CD14-positive monocyte (primary cell): ENCODE data around the gene BDNF. TPM values are rescaled to one million over a fixed set of nuclear protein-coding genes. Genes with fewer than 3 reads are reported as not detected.

Experiments used
- DNase-seq, 3 donors: peaks; one replicate each; pipeline ENCODE4 v3.0.0-alpha.2; 2011 to 2022
- H2AFZ ChIP-seq: 2 replicates; pipeline ENCODE4 v1.6.0; 2012; ENCODE audit warnings: mild to moderate bottlenecking, low read depth, low read length, inconsistent platforms; ENCODE audit not compliant: insufficient read depth, poor library complexity, severe bottlenecking
- H3K27ac ChIP-seq, 2 donors: 1 replicate in 1 of 2; 2 replicates in 1 of 2; pipeline ENCODE4 v1.5.1; 2012 to 2013; ENCODE audit warnings: low read length in 2 of 2, control low read depth in 1 of 2, inconsistent platforms in 1 of 2, low read depth in 1 of 2, mild to moderate bottlenecking in 1 of 2
- H3K27me3 ChIP-seq, 2 donors: one replicate each; pipeline versions ENCODE4 v1.6.0 to v1.6.1; 2011 to 2013; ENCODE audit warnings: low read length in 2 of 2; ENCODE audit not compliant: control insufficient read depth in 2 of 2, insufficient read depth in 2 of 2
- H3K36me3 ChIP-seq, 2 donors: replicated peaks in 1 of 2; 1 replicate in 1 of 2; 2 replicates in 1 of 2; pipeline versions ENCODE4 v1.5.1 to v1.6.1; 2012 to 2013; ENCODE audit warnings: low read length in 2 of 2, control low read depth in 1 of 2, inconsistent platforms in 1 of 2, mild to moderate bottlenecking in 1 of 2; ENCODE audit not compliant: insufficient read depth in 2 of 2, control insufficient read depth in 1 of 2
- H3K4me1 ChIP-seq, 2 donors: 1 replicate in 1 of 2; 2 replicates in 1 of 2; pipeline versions ENCODE4 v1.5.1 to v1.6.1; 2012 to 2013; ENCODE audit warnings: low read length in 2 of 2, control low read depth in 1 of 2, inconsistent platforms in 1 of 2, mild to moderate bottlenecking in 1 of 2, moderate library complexity in 1 of 2; ENCODE audit not compliant: insufficient read depth in 2 of 2, control insufficient read depth in 1 of 2
- H3K4me2 ChIP-seq: replicated peaks from 2 replicates; pipeline ENCODE3; 2012; ENCODE audit warnings: low read length, moderate library complexity, mild to moderate bottlenecking; ENCODE audit not compliant: poor library complexity, severe bottlenecking; ENCODE audit errors: extremely low read depth
- H3K4me3 ChIP-seq, 3 experiments: fragments of 200-600 bp in 1 of 3; sonication (generic) in 1 of 3; replicated peaks in 1 of 3; 1 replicate in 2 of 3; 2 replicates in 1 of 3; pipeline ENCODE4 v1.5.1; 2011 to 2013; ENCODE audit warnings: low read length in 3 of 3, mild to moderate bottlenecking in 3 of 3, control low read depth in 2 of 3, low read depth in 2 of 3, inconsistent platforms in 1 of 3, moderate library complexity in 1 of 3
- H3K79me2 ChIP-seq: 2 replicates; pipeline ENCODE4 v1.6.0; 2012; ENCODE audit warnings: mild to moderate bottlenecking, control low read depth, inconsistent platforms, low read length, moderate library complexity; ENCODE audit not compliant: insufficient read depth
- H3K9ac ChIP-seq: 2 replicates; pipeline ENCODE4 v1.6.0; 2017; ENCODE audit warnings: low read length, mild to moderate bottlenecking; ENCODE audit not compliant: insufficient read depth, poor library complexity, severe bottlenecking
- H3K9me3 ChIP-seq, 2 donors: replicated peaks in 1 of 2; 1 replicate in 1 of 2; 2 replicates in 1 of 2; pipeline versions ENCODE4 v1.5.1 to v1.6.1; 2012 to 2013; ENCODE audit warnings: low read length in 2 of 2, control low read depth in 1 of 2; ENCODE audit not compliant: control insufficient read depth in 1 of 2, insufficient read depth in 1 of 2
- H4K20me1 ChIP-seq: 2 replicates; pipeline ENCODE4 v1.6.0; 2012; ENCODE audit warnings: mild to moderate bottlenecking, low read length, control low read depth, moderate library complexity; ENCODE audit not compliant: insufficient read depth
- H3K27ac Mint-ChIP-seq, 7 donors: one replicate each; pipeline ENCODE4 v1.8.0; 2020; ENCODE audit warnings: mild to moderate bottlenecking in 7 of 7, mixed read lengths in 7 of 7, moderate library complexity in 6 of 7, inconsistent platforms in 2 of 7
- H3K27me3 Mint-ChIP-seq, 3 donors: one replicate each; pipeline ENCODE4 v1.8.0; 2021 to 2022; ENCODE audit warnings: low read depth in 3 of 3, mild to moderate bottlenecking in 3 of 3, mixed read lengths in 3 of 3, moderate library complexity in 3 of 3, inconsistent platforms in 1 of 3
- H3K36me3 Mint-ChIP-seq, 2 donors: one replicate each; pipeline ENCODE4 v1.8.0; 2020; ENCODE audit warnings: mixed read lengths in 2 of 2, inconsistent platforms in 1 of 2, mild to moderate bottlenecking in 1 of 2
- H3K4me1 Mint-ChIP-seq: one replicate; pipeline ENCODE4 v1.8.0; 2020; ENCODE audit warnings: mild to moderate bottlenecking, mixed read lengths
- H3K4me3 Mint-ChIP-seq, 2 donors: one replicate each; pipeline ENCODE4 v1.8.0; 2020; ENCODE audit warnings: mild to moderate bottlenecking in 2 of 2, mixed read lengths in 2 of 2, moderate library complexity in 1 of 2
- H3K9me3 Mint-ChIP-seq, 7 donors: one replicate each; pipeline ENCODE4 v1.8.0; 2020 to 2022; ENCODE audit warnings: mixed read lengths in 7 of 7, mild to moderate bottlenecking in 6 of 7, moderate library complexity in 6 of 7, inconsistent platforms in 2 of 7
- CTCF ChIP-seq: fragments of 200-600 bp; IDR thresholded peaks from one replicate; pipeline ENCODE4 v1.8.0; 2022; ENCODE audit warnings: antibody characterized with exemption, mild to moderate bottlenecking
- WGBS: methylation state at CpG from one replicate; pipeline ENCODE4 v1.1.5; 2013; ENCODE audit warnings: missing lambda C conversion rate; ENCODE audit not compliant: insufficient coverage; 5-methylcytosine and 5-hydroxymethylcytosine counted together
- intact Hi-C, 2 donors: fragments of 100-400 bp; cut with micrococcal nuclease; formaldehyde crosslinking; loops; one replicate each; pipeline versions ENCODE4 v1.15.0 to v1.15.1; 2023
- polyA plus RNA-seq, 3 donors: library from polyadenylated mRNA; depleted of rRNA in 1 of 3; unstranded in 2 of 3; stranded (reverse) in 1 of 3; fragments of 300-500 nt in 2 of 3; fragments of >200 nt in 1 of 3; fragmentation: Illumina TruSeq in 2 of 3; gene quantifications; 1 replicate in 2 of 3; 2 replicates in 1 of 3; pipeline ENCODE4 v1.2.3, GENCODE V29; 2012 to 2021

BDNF gene
- polyA plus RNA-seq, 3 donors, result not detected

GRCh38 chr11:27611390-27611789, 88.9 kb downstream of the BDNF start:
- H4K20me1 ChIP-seq, result no peaks in the 10 kb centered on the region
- Mint-ChIP-seq H3K27ac (no peak overlapping the region), H3K36me3 (no peaks in the 10 kb centered on the region), H3K4me3 (no peak overlapping the region), H3K9me3 (peaks cover 0 to 8% (median 0%) of the 10 kb centered on the region in 7 donors), H3K4me1 (no peaks in the 10 kb centered on the region), H3K27me3 (peaks cover 0 to 2% (median 0%) of the 10 kb centered on the region in 3 donors)
- H3K36me3 ChIP-seq, result no peaks in the 10 kb centered on the region
- no peak overlapping the region for H3K27ac ChIP-seq
- H3K79me2 ChIP-seq, result no peaks in the 10 kb centered on the region
- no peak overlapping the region for H2AFZ ChIP-seq
- H3K27me3 ChIP-seq, result no peaks in the 10 kb centered on the region
- no peaks in the 10 kb centered on the region for H3K4me1 ChIP-seq
- H3K9ac ChIP-seq, result no peak overlapping the region
- H3K4me3 ChIP-seq, result no peak overlapping the region
- H3K4me2 ChIP-seq, result no peak overlapping the region
- H3K9me3 ChIP-seq, result no peaks in the 10 kb centered on the region
- DNase-seq, result no peak
- WGBS, result 100% methylated on average over 1 of the region's 1 CpG
- TF ChIP-seq CTCF, result no peak
- intact Hi-C loops, result no loop called here

GRCh38 chr11:27610946-27611345, 89.3 kb downstream of the BDNF start:
- Mint-ChIP-seq H3K9me3 (peaks cover 0 to 7% (median 0%) of the 10 kb centered on the region in 7 donors), H3K27ac (no peak overlapping the region), H3K27me3 (peaks cover 0 to 2% (median 0%) of the 10 kb centered on the region in 3 donors), H3K36me3 (no peaks in the 10 kb centered on the region), H3K4me1 (no peaks in the 10 kb centered on the region), H3K4me3 (no peak overlapping the region)
- no peaks in the 10 kb centered on the region for H3K36me3 ChIP-seq
- no peak for TF ChIP-seq CTCF
- H3K79me2 ChIP-seq, result no peaks in the 10 kb centered on the region
- H3K9ac ChIP-seq, result no peak overlapping the region
- no peak overlapping the region for H3K4me2 ChIP-seq
- intact Hi-C loops, result no loop called here
- H3K27ac ChIP-seq, result no peak overlapping the region
- H3K4me1 ChIP-seq, result no peaks in the 10 kb centered on the region
- no peak overlapping the region for H3K4me3 ChIP-seq
- H3K27me3 ChIP-seq, result no peaks in the 10 kb centered on the region
- no peaks in the 10 kb centered on the region for H3K9me3 ChIP-seq
- no peaks in the 10 kb centered on the region for H4K20me1 ChIP-seq
- no peak overlapping the region for H2AFZ ChIP-seq
- DNase-seq, result no peak
